ENCODE data around the gene CCL28.

- TF ChIP-seq CTCF (IDR thresholded peaks at IDR 0.05) (no peak), POLR2A (IDR thresholded peaks at IDR 0.05) (no peak)
Measured at GRCh38 chr5:43412156-43412555, at the start of gene CCL28.

Measured in heart left ventricle (tissue), 13 donors.